ENCODE measurements around the gene DIAPH2.

DIAPH2 gene

DNA sequence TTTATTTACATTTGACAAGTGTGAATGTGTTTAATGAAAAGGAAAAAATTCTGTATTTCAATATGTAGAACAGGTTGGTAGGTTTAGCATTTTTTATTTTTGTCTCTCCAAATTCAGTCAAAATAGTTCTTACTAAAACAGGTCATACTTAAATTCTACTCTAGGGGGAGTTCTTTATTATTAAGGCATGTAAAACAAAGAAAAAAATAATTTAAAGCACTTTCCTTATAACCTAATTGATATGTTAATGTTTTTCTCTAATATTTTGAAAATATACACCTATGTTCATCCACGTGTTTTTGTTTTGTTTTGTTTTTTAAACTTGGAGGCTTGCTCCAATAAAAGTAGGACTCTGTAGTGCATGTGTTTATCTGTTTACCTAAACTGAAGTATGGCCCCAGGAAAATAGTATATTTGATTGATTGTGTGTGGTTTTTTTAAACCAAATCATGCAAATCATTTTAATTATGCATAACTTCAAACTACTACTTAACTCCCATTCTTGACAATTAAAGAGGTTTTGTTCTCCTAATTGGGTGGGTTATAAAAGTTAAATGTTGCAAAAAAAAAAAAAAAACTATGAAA lies 761.7 kb downstream of the DIAPH2 start:
- DNase-seq = no peak

DNA sequence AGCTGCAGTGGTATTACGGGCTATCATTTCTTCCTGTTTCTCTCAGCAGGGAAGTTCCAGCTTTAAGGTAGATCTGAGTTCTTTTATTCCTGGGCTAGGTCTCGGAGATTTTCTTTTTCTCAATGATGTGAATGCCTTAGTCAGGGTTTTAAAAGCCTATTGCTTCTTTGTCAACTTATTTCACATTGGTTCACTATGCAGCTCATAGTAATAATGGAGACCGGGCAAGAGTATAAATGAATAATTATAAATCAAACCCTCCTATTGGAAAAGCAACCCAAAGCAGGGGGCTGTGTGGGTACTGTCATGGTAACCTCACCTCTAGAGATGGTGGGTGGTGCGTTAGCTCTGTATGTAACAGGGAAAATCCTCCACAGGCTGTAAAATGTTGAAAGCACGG lies 762.7 kb downstream of the DIAPH2 start:
- DNase-seq = no peak

DNA sequence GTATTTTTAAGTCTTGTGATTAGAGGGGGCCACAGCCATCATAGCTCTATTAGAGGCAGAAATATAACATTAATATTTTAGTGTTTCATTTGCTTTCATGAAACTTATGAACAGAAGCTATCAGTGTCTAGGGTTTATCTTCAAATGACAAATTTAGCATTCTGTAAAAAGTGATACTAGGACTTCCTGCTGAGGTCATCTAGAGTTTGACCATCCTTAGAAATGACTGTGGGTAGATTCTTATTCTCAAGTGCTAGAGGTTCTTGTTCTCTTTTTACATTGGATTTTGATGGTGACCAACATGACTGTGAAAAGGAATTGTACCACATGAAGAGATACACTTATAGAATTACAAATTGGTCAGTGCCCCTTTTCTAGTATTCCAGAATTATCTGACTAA lies 767.6 kb downstream of the DIAPH2 start:
- DNase-seq = no peak

DNA sequence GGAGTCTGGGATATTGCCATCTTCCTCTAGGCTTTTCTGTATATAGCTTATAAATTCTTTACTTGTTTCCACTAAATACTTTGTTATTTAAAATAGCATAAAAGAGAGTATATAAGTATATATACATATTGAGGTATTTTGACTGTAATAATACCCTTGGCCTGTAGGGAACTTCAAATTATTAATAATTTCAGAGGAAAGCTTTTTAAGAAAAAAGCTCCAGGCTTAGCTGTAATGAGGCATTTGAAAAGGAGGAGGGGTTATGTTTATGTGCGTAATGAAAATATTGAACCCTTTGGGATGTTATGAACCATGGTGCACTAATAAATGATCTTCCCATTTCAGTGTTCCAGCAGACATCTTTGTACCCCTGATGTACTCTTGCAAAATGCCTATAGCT lies 777.1 kb downstream of the DIAPH2 start:
- DNase-seq = no peak

DNA sequence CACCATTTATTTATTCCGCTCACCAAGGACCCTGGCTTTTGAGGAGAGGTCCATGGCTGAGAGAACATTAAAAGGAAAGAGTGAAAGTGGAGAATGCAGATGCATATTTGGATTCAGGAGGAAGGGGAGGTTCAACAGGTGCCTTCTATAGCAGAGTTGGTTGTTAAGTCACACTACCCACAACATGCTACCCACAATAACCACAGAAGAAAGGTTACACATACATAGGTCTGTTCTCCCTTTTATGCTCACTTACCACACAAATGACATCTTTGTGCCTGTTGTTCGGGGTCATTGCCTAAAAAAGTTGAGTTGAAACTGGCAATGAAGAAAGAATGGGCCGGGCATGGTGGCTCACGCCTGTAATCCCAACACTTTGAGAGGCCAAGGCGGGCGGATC lies 786.4 kb downstream of the DIAPH2 start:
- DNase-seq = no peak

DNA sequence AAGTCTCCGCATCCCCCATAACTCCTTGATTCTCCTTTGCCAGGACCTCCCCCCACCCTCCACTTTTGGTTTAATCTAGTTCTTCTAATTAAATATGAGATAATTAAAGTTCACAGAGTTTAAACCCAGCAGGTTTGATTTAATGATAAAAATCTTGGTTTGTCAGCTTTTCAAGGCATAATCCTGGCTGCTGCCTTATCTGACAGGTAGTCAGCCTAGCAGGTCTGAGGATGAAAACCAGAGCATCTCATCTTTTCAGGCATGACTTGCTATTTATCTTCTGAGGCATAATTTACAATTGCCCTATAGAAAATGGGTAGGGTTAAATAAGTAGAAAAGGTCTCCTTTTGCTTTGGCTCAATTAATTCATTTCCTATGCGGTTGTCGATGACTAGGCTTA lies 790.3 kb downstream of the DIAPH2 start:
- no peak for DNase-seq

DNA sequence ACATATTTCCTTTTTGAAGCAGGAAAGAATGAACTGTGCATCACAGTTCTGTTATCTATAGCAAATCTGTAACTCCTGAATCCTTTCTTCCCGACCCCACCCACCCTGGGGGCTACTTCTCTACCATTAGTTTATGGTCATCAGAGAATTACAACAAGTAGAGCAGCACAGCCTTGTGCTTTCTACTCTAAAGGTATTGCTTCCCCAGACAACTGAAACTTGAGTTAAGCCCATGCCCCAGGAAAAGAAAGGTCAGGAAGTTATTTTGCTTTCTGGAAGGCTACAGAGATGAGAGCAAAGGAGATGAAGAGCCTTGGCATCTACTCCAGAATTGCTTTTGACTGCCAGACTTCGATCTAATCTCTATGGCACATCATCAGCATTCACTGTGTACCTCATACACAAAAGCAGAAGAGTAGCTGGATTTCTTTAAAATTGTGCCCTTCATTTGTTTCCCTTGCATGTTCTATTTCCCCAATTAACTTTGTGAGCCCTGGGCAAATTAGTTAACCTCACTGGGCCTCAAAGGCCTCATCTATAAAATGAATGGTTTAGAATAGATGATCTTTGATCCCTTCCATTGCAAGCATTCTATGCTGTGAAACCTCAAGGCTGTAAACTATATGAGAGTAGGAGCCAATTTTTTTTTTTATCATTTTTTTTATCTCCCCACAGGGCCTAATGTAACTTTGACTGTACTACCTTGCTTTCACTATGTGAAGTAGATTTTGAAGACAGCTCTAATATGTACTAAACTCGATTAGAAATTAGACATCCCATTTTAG lies 794.7 kb downstream of the DIAPH2 start:
- DNase-seq = no peak

DNA sequence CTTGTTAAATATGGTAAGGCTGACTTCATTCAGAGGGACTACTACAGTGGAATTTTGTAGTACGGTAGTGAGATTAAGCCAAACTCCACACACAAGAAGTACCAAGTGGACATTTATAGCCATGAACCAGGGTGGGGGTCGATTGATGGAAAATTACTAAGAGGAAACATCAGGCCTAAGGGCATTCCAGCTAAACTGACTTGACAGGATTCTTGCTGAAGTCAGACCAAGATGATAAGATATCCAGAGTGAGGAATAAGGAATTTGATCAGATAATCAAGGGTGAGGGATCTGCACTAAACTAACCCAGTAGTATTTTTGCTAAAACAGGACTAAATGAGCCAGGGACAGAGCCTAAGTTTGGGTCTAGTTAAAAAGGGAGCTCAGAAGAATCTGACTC lies 796.6 kb downstream of the DIAPH2 start:
- no peak for DNase-seq

DNA sequence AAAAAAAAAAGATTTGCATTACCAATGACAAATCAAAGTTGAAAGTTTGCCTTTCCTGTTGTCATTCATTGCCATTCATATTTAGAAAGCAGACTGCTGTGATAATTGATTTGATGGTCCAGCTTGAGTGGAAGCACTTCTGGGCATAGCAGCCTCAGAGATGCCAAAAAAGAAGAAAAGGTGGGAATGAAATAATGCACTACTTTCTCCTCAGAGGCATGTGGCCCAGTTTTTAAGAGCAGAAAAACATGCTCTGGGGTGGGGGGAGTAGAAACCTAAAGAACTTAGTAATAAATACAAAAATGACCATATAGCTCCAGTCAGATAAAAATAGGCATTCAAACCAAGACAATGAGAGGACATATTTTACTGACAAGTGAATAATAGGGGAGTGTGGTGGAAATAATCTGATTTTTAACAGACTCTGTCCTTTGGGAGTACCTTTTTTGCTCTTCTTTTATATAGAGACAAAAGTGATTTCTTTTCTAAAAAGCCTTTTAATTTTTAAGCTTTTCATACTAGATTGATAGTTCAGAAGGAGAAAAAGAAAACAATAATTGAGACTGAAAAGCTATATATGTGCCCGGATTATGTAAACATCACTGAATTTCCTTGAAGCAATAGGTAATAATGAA lies 798.1 kb downstream of the DIAPH2 start:
- no peak for DNase-seq

DNA sequence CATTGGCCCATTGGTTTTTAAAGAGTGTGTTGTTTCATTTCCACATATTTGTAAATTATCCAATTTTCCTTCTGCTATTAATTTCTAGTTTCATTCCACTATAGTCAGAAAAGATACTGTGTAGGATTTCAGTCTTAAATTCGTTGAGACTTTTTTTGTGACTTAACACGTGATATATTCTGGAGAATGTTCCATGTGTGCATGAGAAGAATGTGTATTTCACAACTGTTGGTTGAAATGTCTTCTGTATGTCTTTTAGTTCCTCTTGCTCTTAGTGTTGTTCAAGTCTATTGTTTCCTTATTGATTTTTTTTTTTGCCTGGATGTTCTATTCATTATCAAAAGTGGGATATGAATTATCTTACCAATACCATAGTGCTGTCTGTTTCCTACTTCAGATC lies 806.0 kb downstream of the DIAPH2 start:
- no peak for DNase-seq

DNA sequence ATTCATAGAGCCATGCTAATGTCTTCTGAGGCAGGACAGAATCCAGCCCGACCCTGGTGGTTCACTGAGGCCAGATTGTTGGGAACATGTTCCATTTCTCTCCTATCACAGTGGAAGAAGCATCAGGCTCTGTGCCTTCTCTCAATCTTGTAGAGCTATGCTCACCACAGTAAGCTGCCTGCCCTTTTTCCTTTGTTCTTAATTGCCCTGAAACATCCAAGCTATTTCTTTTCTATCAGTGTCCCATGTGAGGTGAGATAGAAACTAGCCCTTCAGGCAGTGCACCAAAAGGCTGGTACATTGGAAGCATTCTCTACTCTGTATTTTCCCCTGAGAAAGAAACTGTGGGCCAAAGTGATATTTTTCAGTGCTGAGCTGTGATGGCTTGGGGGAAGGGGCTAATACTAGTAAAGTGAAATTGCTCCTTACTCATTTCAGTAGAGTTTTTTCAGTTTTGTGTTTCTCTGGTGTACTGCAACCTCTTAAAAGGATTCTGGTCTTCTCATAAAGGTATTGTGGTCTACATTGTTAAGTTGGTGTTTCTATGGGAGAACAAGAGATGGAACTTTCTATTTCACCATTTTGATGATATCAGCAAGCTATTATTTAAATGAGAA lies 810.2 kb downstream of the DIAPH2 start:
- no peak for DNase-seq

DNA sequence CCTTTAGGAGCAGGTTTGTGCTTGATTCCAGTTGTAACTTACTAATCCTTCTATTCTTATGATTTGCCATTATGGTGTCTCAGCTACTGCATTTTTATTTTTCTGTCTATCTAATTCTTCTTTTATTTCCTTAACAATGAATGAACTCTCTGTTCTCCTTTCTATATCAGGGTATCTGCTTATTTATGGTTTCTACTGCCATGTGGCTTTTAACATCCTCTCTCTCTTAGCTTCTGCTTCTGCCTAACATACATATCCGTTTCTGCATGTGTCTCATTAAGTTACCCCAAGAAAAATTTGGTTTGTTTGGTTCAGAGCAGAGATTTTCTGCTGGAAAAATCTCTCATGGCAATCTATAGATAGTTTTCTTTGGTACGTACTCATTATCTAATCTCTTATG lies 813.5 kb downstream of the DIAPH2 start:
- no peak for DNase-seq

DNA sequence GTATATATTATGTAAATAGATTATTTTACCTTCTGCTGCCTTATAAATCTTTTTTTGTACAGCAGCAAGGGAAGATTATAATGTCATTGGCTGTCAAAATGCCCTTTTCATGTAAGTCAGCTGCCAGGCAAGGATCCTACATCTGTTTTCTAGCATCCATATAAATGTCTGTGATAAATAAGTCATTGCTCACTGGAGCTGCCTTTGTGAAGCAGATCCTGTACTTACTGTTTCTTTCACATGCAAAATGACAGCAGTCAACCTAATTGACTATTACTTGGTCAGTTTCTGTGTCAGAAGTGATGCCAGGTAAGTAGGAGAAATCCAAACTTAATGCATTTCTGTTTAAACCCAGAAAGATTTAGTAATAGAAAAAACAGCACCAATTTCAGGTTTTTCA lies 819.8 kb downstream of the DIAPH2 start:
- DNase-seq = no peak

DNA sequence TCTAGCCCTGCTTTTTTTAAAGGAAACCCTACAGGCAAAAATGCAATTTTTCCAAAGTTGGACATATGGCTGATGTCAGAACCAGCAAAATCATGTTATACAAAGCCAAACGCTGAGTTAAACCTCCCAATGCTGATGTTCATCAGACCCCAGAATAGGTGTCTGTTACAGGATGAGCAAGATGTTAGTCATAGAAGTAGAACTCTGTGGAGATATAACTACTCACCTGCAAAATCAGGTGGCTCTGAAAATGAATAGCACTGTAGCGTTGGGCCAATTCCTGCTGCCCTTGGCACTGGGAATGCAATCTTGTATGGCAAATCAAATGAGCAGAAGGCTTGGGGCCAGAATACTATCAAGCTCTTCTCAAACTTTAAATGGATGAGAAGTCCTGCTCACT lies 833.1 kb downstream of the DIAPH2 start:
- DNase-seq = no peak

DNA sequence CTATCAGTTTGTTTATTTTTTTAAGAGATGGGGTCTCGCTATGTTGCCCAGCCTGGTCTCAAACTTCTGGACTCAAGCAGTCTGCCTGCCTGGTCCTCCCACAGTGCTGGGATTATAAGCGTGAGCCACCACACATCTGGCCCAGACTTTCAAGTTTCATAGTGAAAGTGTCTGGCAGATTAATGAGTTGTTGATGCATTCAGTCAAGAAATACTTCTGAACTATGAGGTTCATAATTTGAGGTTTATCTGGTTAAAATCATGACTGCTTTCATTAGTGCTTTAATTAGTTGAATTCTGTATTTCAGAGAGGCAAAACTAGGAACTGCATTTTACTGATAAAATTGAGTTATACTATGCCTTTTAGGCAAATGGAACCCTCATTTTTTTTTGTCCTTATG lies 837.7 kb downstream of the DIAPH2 start:
- DNase-seq = no peak

DNA sequence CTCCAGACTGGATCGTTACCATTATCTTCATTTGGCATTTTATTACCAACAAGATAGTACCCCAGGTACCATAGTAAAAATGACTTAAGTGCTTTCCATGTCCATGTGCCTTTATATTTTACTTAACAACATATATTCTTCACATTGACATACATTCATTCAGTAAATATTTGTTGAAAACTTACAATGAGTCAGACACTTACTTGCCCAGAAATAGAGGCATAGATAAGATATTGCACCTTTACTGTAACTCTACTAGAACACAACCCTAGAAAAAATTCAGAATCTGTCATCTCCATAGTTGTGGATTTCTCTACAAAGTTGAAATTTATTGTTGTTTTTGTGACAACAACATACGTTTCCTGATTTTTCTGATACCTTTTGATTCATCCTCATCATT lies 839.7 kb downstream of the DIAPH2 start:
- DNase-seq = no peak

DNA sequence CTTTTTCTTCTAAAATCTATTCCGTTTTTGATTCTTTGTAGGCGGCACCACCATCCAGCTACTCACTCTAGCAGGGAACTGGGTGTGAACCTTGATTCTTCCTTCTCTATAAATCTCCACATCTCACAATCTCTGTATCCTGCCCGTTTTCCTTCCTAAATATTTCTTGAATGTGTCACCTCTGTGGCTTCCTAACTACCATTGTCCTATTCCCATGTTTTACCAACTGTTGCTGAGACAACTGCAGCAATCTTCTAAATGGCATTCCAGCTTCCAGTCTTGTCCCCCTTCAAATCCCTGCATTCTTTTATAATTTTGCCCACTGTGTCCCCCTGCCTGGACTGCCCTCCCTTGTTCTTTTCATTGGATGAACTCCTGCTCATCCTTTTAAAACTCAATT lies 840.4 kb downstream of the DIAPH2 start:
- DNase-seq = no peak

DNA sequence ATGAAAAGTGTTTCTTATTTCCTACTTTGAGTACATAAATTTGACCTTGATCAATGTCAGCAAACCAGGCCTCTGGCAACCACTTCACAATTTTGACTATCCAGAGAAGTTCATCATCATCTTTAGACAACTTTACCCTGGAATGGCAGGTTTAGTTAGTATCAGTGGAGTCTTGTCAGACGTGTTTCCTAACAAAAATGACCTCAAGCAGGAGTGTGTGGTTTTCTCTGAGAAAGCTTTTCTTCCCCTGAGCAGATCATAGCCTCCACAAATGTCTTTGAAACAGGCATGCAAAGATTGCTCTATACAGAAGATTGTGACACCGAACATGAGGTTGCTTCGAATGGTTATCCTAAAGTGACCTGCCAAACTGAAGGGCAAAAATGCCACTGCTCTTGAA lies 841.3 kb downstream of the DIAPH2 start:
- no peak for DNase-seq

DNA sequence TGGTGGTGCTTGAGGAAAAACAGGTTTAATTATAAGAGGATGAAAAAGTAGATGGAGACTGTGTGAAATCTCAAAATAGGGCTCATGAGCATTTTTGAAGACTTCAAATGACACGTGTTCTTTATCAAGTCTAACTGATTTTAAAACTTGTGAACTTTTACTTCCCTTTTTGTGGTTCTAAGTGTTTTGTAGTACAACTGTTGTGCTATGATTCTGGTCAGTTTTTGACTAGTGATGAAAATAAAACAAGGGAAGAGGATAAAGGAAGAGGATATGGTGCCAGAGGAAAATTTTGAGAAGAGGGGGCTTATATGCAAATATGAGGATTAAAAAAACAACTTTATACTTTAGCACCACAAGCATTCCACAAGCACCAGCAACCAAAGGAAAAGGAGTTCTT lies 843.1 kb downstream of the DIAPH2 start:
- DNase-seq = no peak

DNA sequence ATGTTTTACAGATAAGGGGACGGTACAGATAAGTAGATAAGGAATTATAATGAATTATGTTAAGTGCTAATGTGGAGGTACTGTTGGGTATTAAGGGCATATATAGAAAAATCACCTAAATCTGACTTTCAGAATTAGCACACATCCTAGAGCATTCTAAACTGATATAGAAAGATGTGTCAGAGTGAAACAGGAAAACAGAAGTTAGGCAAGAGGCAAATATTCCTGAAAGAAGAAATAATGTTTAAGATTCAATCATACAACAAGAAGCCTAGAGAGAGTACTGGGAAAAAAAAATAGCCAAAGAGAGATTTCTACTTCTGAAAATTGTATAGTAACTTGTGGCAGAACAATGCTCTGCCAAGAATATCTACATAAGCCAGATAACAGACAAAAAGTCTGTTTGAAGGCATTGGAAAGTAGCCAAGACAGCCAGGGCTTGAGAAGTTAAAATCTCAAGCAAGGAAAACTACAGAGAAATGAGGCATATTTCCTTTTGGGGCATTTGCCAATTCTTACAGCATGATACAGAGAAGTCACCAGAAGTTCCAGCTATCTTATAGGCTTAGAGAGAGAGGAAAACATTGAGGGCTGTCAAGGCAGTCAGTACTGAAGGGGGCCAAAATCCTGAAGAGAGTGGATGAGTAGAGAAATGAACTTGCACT lies 845.0 kb downstream of the DIAPH2 start:
- DNase-seq = no peak

DNA sequence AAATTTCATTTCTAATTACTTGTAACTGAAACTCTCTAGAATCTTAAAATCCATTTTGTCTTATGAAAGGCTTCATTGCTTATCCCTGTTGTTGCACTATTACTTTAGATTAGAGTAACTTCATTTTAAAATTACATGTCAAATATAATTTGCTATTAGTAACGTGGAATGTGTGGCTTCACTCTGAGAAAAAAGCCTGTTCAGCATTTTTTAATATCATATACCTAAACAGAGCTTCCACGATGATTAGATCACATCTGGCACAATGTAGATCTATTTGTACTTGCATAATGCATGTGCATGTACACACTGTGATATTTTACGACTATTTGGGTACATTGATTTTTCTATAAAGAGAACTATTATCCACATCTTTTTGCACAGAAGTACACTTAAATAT lies 847.2 kb downstream of the DIAPH2 start:
- no peak for DNase-seq

DNA sequence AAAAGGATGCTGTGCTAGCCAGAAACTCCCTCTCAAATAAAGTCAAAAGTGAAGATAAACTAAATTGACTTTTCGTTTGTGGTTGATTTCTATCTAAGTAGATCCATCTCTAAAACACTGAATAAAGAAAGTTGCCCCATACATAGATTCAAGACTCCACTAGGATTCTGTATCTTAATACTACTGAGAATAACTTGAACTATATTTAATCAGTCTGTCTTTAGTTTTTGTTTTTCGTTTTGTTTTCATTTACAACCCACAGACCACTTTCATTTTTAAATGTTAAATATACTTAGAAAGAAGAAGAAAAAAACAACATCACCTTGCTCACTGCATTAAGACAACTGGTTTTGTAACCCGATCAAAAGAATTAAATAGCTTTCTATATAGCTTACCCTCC lies 854.1 kb downstream of the DIAPH2 start:
- DNase-seq = no peak
